SU-DHL-6 (cell line): ENCODE results near the gene DTHD1.

Source experiments
- H2AFZ ChIP-seq: fragments of 200-600 bp; sonication (generic); 2 replicates; pipeline ENCODE4 v1.6.1; 2014; ENCODE audit warnings: low read depth, mild to moderate bottlenecking, moderate library complexity, mixed read lengths, antibody characterized with exemption, low read length; ENCODE audit not compliant: severe bottlenecking
- H3F3A ChIP-seq: fragments of 200-600 bp; shearing (Covaris generic); 2 replicates; pipeline ENCODE4 v1.6.0; 2016; ENCODE audit warnings: antibody characterized with exemption, mild to moderate bottlenecking; ENCODE audit not compliant: insufficient read depth
- H3K27ac ChIP-seq: fragments of 200-600 bp; sonication (generic); 2 replicates; pipeline ENCODE4 v1.5.1; 2016; ENCODE audit warnings: low read depth, mild to moderate bottlenecking, low read length, moderate library complexity, mixed read lengths
- H3K27me3 ChIP-seq: fragments of 200-600 bp; sonication (generic), shearing (Covaris generic); 2 replicates; pipeline ENCODE4 v1.6.0; 2014; ENCODE audit warnings: mild to moderate bottlenecking, low read length
- H3K36me3 ChIP-seq: fragments of 200-600 bp; sonication (generic); 2 replicates; pipeline ENCODE4 v1.6.1; 2014; ENCODE audit warnings: mild to moderate bottlenecking, low read length, mixed read lengths
- H3K4me2 ChIP-seq: fragments of 300-600, 200-600 bp; shearing (Covaris generic), sonication (generic); 2 replicates; pipeline ENCODE4 v1.6.0; 2014; ENCODE audit warnings: low read length, low read depth, mild to moderate bottlenecking; ENCODE audit not compliant: poor library complexity, severe bottlenecking
- H3K4me3 ChIP-seq: fragments of 200-600 bp; sonication (generic); 2 replicates; pipeline ENCODE4 v1.5.1; 2014; ENCODE audit warnings: antibody characterized with exemption, low read length, mild to moderate bottlenecking, mixed read lengths; ENCODE audit not compliant: insufficient read depth, poor library complexity, severe bottlenecking
- H3K79me2 ChIP-seq: fragments of 200-600 bp; sonication (generic); 2 replicates; pipeline ENCODE4 v1.6.1; 2014; ENCODE audit warnings: mild to moderate bottlenecking, low read length, moderate library complexity; ENCODE audit not compliant: insufficient read depth
- H3K9ac ChIP-seq: fragments of 200-600 bp; sonication (generic); 2 replicates; pipeline ENCODE4 v1.7.0; 2014; ENCODE audit warnings: mild to moderate bottlenecking, low read length
- H3K9me2 ChIP-seq: fragments of 200-600 bp; sonication (generic); replicated peaks from 2 replicates; pipeline ENCODE4 v1.6.1; 2014; ENCODE audit warnings: low read length; ENCODE audit not compliant: insufficient read depth
- H3K9me3 ChIP-seq: fragments of 200-600 bp; sonication (generic); 2 replicates; pipeline ENCODE4 v1.6.1; 2014; ENCODE audit warnings: low read length, mixed read lengths; ENCODE audit not compliant: insufficient read depth
- H4K20me1 ChIP-seq: fragments of 200-600 bp; sonication (generic); 2 replicates; pipeline ENCODE4 v1.6.1; 2014; ENCODE audit warnings: low read depth, mild to moderate bottlenecking, antibody characterized with exemption, low read length, moderate library complexity, mixed read lengths
- EZH2phosphoT487 ChIP-seq: fragments of 200-600 bp; sonication (generic), shearing (Covaris generic); conservative IDR thresholded peaks from 2 replicates; pipeline ENCODE4 v1.6.1; 2018; ENCODE audit warnings: mild to moderate bottlenecking, antibody characterized with exemption, low read length, moderate library complexity, mixed read lengths
- TF ChIP-seq, protein P1 (sequence below): fragments of 200-600 bp; sonication (generic); IDR thresholded peaks from one replicate; pipeline ENCODE4 v1.5.1; 2017; ENCODE audit warnings: antibody characterized with exemption, mild to moderate bottlenecking, low read length, moderate library complexity; ENCODE audit not compliant: insufficient read depth, poor library complexity, severe bottlenecking

DTHD1 gene

DNA sequence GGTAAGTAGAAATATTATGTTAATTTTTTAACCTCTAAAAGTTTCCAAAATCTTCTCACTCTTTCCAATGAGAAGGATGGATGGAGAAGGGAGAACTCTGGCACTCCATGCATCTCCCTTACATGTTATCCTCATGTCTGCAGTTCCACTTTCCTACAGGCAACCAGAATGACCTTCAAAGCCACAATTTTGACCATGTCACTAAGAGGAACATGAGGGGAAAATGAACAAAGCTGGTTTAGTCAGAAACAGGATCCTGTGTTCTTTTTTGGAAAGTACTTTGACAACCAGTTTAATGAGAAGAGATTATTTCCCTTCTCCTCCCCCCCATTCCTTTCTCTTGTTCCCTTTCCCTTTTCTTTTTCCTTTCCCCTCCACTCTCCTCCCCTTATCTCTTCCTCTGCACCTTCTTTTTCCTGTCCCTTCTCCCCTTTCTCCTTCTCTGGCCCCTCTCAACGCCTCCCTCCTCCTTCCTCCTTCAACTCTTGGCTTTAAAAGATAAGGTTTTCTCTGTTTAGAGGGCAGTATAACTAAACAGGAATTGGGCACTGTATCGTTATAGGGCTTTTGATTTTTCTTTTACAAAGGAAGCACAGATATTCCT lies 42.5 kb downstream of the DTHD1 start:
- no peak overlapping the region for H3K4me2 ChIP-seq
- no peaks in the 10 kb centered on the region for H3K9me3 ChIP-seq
- H3F3A ChIP-seq: no peaks in the 10 kb centered on the region
- H4K20me1 ChIP-seq: no peaks in the 10 kb centered on the region
- H3K79me2 ChIP-seq: no peaks in the 10 kb centered on the region
- no peaks in the 10 kb centered on the region for H3K27me3 ChIP-seq
- no peaks in the 10 kb centered on the region for H3K36me3 ChIP-seq
- no peak overlapping the region for H3K9ac ChIP-seq
- H3K9me2 ChIP-seq: no peaks in the 10 kb centered on the region
- no peak overlapping the region for H3K4me3 ChIP-seq
- H3K27ac ChIP-seq: no peak overlapping the region
- no peak overlapping the region for H2AFZ ChIP-seq
- TF ChIP-seq, protein P1, sequence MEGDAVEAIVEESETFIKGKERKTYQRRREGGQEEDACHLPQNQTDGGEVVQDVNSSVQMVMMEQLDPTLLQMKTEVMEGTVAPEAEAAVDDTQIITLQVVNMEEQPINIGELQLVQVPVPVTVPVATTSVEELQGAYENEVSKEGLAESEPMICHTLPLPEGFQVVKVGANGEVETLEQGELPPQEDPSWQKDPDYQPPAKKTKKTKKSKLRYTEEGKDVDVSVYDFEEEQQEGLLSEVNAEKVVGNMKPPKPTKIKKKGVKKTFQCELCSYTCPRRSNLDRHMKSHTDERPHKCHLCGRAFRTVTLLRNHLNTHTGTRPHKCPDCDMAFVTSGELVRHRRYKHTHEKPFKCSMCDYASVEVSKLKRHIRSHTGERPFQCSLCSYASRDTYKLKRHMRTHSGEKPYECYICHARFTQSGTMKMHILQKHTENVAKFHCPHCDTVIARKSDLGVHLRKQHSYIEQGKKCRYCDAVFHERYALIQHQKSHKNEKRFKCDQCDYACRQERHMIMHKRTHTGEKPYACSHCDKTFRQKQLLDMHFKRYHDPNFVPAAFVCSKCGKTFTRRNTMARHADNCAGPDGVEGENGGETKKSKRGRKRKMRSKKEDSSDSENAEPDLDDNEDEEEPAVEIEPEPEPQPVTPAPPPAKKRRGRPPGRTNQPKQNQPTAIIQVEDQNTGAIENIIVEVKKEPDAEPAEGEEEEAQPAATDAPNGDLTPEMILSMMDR: no peak
- TF ChIP-seq EZH2phosphoT487: no peak

DNA sequence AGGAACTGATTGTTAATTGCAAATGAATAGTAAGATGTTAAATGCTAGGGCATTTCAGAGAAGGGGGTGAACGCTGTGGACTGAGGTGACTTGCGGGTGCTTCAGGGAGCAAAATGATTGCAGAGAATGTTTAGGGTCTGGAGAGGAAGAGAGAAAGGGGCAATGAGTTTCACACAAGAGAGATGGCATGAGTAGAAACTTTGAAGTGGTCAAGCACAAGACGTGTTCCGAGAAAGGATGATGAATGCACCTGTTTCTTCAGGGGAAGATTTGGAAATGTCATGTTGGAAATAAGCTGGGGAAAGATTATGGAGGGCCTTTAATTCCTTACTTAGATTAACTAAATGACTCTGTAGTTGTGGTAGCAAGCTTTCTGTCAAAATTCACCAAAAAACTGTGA lies 43.4 kb downstream of the DTHD1 start:
- no peak overlapping the region for H3K27ac ChIP-seq
- no peak overlapping the region for H3K9ac ChIP-seq
- H3K27me3 ChIP-seq: no peaks in the 10 kb centered on the region
- H3K9me2 ChIP-seq: no peaks in the 10 kb centered on the region
- no peaks in the 10 kb centered on the region for H3K36me3 ChIP-seq
- no peak overlapping the region for H3K4me2 ChIP-seq
- H3K79me2 ChIP-seq: no peaks in the 10 kb centered on the region
- H3K9me3 ChIP-seq: no peaks in the 10 kb centered on the region
- no peak overlapping the region for H3K4me3 ChIP-seq
- H4K20me1 ChIP-seq: no peaks in the 10 kb centered on the region
- H2AFZ ChIP-seq: no peak overlapping the region
- TF ChIP-seq, protein P1: no peak
- TF ChIP-seq EZH2phosphoT487: no peak
- no peaks in the 10 kb centered on the region for H3F3A ChIP-seq

DNA sequence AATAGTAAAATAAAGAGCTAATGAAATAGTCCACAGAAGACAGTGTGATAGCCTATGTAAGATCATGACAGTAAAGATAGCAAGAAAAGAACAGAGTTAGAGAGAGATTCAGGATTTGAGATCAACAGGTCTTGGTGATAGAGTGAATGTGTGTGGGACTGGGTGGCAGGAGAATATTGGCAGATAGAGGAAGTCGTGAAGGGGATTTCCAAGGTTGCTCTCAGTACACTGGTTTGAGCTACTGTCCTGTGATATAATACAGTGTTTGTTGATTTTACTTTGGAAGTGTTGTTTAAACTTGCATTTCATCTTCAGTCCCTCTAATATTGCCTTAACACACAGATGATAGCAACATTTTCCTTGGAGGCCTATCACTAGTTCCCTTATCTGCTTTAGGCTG lies 44.1 kb downstream of the DTHD1 start:
- H3F3A ChIP-seq: no peaks in the 10 kb centered on the region
- no peaks in the 10 kb centered on the region for H3K27me3 ChIP-seq
- no peak overlapping the region for H3K27ac ChIP-seq
- TF ChIP-seq, protein P1: no peak
- no peak for TF ChIP-seq EZH2phosphoT487
- H3K4me2 ChIP-seq: no peak overlapping the region
- H3K9ac ChIP-seq: no peak overlapping the region
- H3K79me2 ChIP-seq: no peaks in the 10 kb centered on the region
- no peak overlapping the region for H3K4me3 ChIP-seq
- no peak overlapping the region for H2AFZ ChIP-seq
- H3K9me2 ChIP-seq: no peaks in the 10 kb centered on the region
- H3K9me3 ChIP-seq: no peaks in the 10 kb centered on the region
- H4K20me1 ChIP-seq: no peaks in the 10 kb centered on the region
- no peaks in the 10 kb centered on the region for H3K36me3 ChIP-seq
